Gastroesophageal sphincter (tissue), 3 donors: ENCODE measurements around the gene SDK1.

Experiments used
- CTCF ChIP-seq, 4 experiments: fragments of 200-600 bp in 2 of 4; fragments of 450-650 bp in 2 of 4; sonication (generic) in 1 of 4; IDR thresholded peaks; one replicate each; pipeline ENCODE4 v1.5.1; 2017 to 2019; ENCODE audit warnings: antibody characterized with exemption in 4 of 4, mild to moderate bottlenecking in 2 of 4, moderate library complexity in 2 of 4
- EP300 ChIP-seq: sonication (generic); formaldehyde crosslinking; IDR thresholded peaks from one replicate; pipeline ENCODE4 v1.6.1; 2017; ENCODE audit warnings: antibody characterized with exemption, mild to moderate bottlenecking
- POLR2A ChIP-seq, 2 donors: fragments of 450-650 bp; IDR thresholded peaks; one replicate each; pipeline ENCODE4 v1.6.1; 2017; ENCODE audit warnings: antibody characterized with exemption in 2 of 2, mild to moderate bottlenecking in 2 of 2, moderate library complexity in 1 of 2
- POLR2AphosphoS5 ChIP-seq: sonication (generic); formaldehyde crosslinking; IDR thresholded peaks from one replicate; pipeline ENCODE4 v1.6.1; 2017; ENCODE audit warnings: antibody characterized with exemption

GRCh38 chr7:4099651-4100050 lies 798.6 kb downstream of the SDK1 start:
- no peak for TF ChIP-seq CTCF (IDR thresholded peaks at IDR 0.05)
- no peak for TF ChIP-seq EP300
- TF ChIP-seq POLR2A (IDR thresholded peaks at IDR 0.05): no peak
- TF ChIP-seq POLR2AphosphoS5: no peak
